HG03439 (cell line): ENCODE results near the gene PDXDC1.
"Not testable (repeated sequence)": the region's sequence is repeated elsewhere in the genome, so short reads cannot be mapped to it uniquely, and the experiment has no call there.

Source experiments
- ATAC-seq: cut with Tn5 transposase; IDR thresholded peaks from one replicate; pipeline ENCODE4 v1.9.1; 2021; ENCODE audit warnings: mild to moderate bottlenecking, moderate library complexity; ENCODE audit not compliant: unreplicated experiment

Gene PDXDC1

DNA sequence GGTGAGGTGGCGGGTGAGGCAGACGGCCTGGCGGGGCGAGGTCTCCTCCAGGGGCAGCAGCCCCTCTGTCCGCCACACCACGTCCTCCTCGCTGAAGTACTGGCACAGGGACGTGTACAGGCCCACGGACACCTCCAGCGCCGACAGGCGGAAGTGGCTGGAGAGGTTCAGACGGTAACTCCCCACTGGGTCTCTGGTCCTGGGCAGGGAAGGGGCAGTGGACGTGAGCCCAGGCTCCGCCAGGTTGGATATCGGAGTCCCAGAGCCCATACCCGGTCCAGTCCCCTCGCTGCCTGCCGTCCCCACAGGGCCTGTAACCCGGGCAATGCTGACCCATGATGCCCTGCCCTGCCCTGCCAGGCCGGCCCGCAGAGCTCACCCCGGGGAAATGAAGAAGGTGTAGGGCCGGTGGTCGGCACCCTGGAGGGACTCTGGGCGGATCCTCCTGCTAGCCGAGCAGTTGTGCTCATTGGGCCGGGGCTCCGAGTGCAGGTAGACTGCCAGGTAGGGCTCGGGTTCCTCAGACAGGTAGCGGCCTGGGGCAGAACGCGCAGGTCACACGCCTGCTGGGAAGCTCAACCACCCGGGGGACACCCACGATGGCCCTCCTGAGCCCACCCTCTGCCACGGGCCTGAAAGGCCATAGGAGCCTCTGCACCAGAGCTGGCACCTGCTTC is 155.6 kb downstream of the PDXDC1 start:
- not testable (repeated sequence) for ATAC-seq

DNA sequence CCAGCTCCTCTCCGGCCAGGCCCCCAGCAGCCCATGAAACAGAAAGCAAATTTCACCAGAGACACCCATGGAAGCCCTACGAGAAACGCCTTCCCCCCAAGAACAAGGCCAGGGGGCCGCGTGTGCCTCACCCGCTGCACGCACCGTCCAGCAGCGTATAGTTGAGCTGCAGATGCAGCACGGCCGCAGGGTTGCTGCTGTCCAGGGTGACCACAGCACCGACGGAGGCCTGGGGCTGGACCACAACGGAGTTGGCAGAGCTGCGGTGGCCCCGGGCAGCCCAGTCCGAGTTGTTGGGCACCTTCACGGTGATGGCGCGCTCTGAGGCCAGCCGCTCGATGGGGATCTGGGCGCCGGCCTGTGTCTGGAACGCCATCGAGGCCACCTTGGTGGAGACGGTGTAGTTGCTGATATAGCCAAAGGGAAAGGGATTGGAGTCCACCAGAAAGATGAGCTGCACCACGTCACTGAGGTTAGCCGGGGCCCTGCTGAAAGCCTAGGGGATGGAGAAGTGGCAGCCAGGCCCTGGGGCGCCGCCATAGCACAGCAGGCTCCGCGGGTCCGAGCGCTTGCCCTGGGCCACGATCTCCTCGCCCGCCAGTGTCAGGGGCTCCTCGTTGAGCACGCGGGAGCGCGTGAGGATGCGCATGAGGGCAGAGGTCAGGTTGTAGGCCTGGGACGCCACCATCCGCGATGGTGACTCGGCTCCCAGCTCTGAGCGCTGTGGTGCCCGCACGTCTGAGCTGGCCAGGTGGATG is 156.3 kb downstream of the PDXDC1 start:
- not testable (repeated sequence) for ATAC-seq

DNA sequence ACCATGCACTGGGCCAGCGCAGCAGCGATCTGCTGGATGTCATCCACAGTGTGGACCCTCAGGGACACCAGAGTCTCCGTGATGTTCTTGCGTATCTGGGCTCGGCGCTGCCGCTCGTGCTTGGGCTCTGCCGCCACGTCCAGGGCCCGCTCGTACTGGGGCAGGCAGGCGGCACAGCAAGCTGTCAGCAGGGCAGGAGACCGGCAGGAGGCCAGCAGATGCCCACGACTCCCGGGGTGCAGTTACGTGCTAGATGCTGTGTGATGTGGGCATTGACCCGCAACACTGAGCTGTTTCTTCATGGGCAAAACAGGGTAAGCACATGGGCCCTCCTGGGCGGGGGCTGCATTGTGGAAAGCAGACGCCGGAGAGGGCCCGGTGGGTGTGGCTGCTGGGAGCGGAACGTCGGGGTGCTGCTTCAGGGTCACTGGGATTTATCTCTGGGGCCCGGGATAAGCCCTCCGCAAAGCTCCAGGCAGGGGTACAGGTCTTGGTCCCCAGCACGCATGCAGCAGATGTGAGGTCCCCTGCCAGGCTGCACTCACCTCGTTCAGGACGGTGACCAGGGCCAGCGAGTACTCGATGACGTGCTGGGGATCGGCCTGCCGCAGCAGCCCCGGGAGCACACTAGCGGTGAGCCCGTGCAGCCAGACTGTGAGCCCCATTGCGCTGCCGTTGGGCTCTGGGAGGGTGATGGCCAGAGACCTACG is 158.0 kb downstream of the PDXDC1 start:
- ATAC-seq, result not testable (repeated sequence)

DNA sequence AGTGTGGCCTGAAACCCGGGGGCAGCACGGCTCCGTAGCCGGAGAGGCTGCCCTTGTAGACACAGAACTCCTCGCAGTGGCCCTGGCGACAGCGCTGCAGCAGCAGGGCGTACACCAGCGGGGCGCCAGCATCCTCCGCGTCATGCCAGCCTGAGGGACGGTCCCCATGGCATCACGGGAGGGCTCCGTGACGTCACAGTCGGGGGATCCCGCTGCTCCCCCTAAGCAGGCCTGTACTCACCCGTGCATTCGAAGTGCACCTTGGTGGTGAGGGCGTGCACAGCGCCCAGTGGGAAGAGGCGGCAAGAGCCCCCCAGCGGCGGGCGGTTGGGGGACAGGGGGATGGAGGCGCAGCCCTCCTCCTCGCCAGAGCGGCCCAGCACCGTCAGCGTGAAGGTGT is 158.7 kb downstream of the PDXDC1 start:
- ATAC-seq, result not testable (repeated sequence)

DNA sequence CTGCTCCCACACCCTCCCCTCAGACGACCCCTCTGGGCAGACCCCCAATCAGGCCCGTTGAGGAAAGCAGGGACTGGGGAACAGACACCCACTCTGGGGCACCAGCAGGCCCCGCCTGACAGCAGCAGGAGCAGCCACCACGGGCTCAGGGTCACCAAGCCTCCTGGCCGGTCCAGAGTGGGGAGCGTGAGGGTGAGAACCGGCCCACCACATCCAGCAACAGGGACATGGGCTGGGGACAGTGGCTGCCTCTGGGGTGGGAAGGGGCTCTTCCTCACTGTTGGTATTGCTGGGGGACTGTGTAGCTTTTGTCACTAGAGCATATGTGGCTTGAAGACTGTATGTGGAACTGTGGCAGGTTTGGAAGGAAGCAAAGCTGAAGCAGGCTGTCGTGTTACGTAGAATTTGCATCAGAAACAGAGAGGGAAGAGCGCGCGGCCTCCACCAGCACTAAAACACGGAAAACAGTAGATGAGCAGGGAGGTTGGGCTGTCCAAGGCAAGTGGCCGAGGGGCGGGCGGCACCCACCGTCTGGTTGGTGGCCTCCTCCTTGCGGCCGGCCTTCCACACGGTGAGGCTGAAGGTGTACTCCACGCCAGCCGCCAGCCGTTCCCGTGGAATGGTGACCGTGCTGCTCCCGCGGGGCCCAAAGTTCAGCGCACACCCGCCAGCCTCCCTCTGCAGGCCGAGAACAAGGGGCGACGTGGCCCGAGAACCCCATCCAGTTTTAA is 160.1 kb downstream of the PDXDC1 start:
- ATAC-seq, result not testable (repeated sequence)

DNA sequence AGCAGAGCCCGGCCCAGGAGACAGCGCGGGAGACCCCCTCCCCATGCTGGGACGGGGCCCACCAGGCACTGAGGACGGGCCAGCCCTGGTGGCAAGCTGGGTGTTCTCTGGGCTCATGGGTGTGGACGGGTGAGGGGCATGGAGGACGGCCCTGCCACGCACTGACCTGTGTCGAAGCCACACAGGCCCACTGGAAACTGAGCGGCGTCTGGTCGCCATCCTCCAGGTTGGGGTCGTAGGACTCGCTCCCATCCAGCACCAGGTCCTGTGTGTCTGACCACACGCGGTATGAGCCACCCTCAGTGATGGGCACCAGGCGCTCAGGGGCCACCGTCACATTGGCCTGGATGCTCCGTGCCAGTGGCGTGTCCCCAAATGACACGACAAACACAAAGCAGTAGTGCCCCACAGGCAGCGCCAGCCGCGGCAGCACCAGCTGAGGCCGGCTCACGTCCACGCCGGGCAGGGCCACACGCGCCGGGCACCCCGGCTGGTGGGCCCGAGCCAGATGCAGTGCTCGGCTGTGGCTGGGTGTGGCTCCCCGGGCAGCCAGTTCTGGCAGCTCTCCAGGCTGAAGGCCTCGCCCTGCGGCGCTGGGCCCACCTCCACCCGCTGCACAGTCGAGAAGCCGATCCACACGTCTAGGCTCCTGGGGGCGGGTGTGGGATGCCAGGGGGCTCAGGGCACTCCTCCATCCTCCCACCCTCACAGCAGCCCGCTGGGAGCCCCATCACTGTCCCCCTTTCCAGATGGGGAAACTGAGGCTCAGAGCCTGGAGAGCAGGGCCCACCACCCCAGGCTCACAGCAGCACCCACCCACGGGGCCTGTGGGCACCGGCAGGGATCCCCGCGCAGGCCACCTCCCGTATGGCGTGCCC is 160.9 kb downstream of the PDXDC1 start:
- not testable (repeated sequence) for ATAC-seq

DNA sequence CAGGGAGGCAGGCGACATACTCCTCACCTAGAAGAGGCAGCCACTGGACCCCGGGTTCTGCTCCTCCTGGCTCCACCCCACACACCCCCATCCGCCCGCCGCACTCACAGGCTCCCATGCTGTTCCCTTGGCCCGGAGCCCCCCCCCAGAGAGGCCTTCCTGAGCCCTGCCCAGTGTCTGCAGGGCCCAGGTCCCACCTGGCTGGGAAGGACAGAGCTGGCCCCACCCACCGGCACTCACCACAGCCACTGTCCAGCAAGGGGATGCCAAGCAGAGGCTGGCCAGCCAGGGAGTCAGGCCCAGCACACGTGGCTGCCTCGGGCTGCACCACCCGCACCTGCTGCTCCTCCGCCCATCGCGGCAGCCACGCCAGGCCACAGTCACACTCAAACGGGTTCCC is 162.7 kb downstream of the PDXDC1 start:
- not testable (repeated sequence) for ATAC-seq

DNA sequence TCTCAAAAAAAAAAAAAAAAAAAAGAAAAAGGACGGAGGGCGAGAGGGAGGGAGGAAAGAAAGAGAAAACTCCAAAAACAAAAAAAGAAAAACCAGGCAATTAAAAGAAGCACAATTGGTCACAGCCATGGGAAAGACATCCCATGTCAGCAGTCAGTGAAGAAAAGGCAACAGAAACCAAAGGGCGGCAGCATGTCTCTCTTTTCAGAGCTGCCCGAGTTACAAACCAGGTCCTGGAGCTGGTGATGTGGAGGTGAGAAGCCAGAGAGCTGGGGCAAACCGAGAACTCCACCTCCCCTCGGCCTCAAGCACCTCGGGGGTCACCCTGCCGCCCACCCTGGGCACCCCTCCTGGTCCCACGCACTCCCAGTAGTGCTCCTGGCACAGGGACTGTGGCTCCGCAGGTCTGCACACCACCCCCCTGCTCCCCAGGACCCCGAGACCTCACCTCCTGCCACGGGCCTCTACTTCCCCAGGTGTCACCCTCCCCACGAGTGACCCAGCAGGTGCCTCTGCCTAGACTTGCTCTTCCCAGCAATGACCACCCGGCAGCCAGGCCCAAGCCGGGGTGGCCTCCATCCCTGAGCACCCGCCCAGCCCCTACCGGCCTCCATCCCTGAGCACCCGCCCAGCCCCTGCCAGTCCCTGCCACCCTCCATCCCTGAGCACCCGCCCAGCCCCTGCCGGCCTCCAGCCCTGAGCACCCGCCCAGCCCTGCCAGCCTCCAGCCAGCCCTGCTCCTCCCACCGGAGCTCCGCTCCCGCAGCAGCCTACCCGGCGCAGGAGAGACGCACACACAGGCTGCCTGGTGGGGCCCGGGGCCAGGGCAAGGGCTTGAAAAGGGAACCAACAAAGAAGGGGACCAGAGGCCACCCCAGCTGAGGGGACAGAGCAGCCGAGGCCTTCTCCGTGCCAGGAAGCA is 165.9 kb downstream of the PDXDC1 start:
- ATAC-seq, result not testable (repeated sequence)

DNA sequence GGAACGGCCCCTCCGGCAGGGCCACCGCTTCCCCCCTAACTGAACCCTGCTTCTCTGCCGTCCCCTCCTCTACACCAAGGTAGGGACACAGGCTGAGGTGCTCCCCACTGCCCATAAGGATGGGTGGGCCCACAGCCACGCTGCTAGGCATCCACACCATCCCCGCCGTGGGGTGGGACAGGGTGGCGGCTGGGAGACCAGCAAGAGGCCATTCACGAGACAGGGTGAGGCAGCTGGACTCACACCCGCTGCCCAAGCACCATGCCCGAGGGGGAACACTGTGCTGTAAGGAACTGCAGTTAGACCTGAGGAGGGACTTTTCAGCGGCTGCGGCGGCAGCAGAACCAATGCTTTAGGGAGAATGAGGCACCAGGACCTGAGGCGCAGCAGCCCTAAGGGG is 166.8 kb downstream of the PDXDC1 start:
- ATAC-seq, result no peak

DNA sequence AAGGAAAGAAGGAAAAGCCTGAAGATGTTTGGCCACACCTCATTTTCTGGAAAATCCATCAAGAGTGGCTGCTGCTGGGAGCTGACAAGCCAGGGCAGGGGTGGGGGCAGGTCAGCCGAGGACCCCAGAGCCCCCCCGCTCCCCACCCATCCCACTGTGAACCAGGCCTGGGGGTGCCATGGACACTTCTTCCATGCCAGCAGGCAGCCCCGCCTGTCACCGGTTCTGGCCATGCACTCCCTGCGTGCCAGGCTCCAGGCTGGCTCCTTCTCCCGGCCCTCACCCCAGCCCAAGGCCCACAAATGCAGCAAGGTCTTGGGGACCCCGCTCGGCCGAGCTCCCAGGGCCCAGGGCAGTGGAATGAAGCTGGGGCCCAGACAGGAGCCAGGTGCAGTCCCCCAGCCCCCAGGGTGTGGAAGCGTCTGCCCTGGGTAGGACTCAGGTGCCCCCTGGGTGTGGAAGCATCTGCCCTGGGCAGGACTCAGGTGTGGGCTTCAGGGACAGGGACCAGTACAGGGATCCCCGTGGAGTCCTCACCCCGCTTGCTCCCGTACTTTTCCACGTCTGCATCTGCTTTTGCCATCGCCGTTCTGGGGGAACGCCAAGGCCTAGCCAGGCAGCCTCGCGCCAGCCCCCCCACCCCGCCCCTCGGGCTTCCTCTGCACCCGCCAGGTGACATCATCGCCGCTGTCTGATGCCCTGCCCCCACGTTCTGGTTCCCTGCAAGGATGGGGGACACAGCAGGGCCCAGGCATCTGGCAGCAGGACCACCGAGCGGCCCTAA is 167.5 kb downstream of the PDXDC1 start:
- not testable (repeated sequence) for ATAC-seq

DNA sequence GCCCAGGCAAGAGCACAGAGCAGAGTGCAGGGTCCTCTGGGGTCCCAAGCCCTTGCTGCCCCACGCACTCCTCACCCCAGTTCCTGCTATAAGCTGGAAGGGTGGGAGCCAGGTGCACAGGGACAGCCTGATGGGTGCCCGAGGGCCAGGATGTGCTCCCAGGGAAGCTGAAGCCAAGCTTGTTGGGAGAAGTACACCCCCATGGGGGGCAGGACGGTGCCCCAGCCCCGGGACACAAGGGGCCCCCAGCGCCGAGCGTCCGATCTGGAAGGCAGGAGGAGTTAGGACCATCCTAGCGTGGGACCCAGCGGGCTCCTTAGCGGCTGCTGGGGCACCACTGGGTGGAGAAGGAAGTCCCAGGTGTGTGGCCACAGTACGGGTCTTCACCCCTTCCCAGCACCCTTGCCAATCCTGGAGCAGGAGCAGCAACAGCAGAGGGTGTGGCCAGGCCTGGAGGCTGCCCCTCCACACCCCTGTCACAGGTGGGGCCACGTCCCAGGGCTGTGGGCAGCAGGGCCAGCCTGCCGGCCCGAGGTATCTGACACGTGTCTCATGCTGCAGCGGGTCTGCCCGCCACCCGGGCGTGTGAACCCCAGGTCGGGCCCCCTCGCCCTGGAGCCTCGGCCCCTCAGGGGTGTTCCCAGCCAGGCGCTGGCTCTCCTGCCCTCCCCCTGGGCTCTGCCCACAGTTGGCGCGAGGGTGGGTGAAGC is 168.2 kb downstream of the PDXDC1 start:
- ATAC-seq, result not testable (repeated sequence)

DNA sequence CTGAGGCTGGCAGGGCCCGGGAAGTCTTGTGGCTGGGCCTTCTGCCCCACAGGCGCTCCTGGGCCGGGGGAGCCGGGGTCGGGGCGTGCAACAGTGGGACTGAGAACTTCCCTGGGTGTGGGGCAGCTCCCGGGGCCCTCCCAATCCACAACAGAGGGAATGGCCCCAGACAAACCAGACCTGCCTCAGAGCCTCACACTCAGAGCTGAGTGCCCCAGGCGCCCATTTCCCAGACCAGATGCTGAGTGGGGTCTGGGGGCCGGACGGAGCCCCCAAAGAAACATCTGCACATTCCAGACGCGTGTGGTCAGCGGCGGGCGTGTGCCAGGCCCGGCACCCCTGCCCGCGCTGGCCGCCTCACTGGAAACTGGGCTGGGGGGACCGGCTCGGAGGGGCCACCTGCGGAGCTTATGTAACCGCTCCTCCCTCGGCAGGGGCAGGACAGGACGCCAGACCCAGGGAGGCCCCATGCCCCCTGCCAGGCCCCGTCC is 168.8 kb downstream of the PDXDC1 start:
- not testable (repeated sequence) for ATAC-seq

DNA sequence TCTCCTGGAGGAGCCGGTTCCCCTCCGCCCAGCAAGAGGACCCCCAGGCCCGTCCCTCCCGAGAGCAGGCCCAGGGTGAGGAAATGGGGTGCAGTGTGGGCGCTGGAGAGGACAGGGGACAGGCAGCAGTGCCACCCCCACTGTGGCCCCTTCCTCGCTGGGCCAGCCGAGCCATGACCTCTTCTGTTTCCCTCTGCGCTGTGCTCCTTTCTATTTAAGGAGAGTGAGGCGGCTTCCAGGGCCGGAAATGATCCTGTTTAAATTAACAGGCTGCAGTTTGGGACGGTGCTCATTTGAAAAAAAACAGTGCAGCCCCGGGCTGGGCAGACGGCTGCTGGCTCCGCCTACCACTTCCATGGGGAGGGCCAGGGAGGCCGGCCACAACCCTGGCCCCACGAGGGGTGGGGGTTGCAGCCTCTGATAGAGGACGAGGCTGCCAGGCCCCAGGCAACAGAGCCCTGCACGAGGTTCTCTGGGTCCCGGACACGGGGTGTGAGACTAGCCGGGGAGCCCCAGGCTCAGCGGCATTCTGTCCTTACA is 169.3 kb downstream of the PDXDC1 start:
- not testable (repeated sequence) for ATAC-seq

DNA sequence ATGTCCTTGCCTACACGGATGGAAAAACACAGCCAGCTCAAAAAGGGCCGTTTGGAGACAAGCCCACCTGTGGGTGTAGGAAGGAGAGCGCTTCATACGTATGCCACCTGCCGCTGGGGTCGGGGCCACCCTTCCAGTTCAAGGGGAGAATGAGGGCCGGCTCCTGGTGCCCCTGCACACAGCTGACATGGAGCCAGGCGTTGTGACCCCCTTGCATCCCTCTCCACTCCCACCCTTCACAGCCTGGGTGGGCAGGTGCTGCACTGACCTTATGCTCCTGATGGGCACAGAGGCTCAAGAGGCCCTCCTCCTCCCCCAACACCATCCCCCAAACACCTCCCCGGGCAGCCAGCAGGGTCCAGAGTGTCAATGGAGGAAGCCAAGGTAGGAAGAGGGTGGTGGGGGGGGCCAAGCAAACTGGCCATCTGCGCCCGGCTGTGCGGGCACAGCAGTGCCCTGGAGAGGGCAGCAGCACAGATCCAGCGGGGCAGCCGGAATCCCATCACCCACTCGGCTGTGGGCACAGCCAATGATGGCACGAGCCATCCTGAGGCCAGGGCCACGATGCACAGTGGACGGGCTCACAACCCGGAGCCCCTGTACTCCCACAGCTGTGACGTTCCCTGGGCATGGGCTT is 170.1 kb downstream of the PDXDC1 start:
- not testable (repeated sequence) for ATAC-seq

DNA sequence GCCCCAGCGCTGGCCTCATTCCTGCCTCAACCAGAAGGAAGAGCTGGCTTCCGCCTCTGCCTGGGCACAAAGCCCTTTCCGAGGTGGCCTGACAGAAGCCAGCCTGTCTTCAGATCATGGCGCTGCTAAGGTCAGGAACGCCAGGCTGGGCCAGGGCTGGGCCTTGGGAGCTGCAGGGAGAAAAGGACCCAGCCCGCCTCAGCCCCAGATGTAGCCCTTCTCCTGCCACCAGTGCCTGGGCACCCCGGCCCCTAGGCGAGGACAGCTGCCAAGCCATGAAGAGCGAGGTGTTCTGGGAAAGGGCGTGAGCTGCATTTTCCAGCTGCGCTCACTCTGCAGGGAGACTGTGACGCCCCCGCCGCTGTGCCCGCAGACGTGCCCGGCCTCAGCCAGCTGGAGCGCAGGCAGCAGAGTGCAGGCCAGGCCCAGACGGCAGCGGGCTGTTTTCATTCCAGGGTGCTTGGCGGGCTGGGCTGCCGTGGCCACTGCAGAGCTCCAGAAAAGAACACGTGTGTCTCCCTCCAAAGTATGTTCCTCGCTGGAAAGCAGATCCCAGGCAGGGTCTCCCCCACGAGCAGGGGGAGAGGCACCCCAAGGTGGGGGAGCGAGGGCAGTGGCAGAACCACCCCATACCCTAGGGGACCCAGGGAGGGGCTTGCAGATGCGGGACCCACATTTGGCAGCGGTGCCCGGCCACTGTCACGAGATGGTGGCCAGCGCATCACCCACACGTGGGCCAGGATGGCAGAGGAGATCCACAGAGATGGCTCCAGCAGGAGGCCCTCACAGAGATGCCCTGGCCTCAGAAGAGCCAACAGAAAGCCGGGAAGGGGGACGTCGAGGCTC is 170.8 kb downstream of the PDXDC1 start:
- not testable (repeated sequence) for ATAC-seq

DNA sequence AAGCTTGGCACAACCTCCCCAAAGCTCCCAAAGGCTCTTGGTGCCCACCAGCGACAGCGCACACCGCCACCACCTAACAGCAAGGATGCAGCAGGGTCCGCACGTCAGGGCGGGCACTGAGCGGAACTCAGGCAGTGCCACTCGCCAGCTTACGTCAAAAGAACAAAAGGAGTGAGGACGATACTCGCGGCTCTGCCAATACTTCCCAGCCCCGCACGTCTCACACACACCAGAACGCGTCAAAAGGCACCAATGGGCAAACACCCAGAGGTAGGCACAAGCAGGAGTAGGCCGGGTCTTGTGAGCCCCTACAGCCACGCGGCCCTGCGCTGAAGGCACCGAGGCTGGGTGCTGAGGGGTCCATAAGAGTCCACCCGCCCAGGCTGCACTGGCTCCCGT is 171.4 kb downstream of the PDXDC1 start:
- ATAC-seq, result not testable (repeated sequence)
